HG02870 (cell line): ENCODE measurements around the gene GSG1L.

Experiments
- ATAC-seq: cut with Tn5 transposase; IDR thresholded peaks from one replicate; pipeline ENCODE4 v1.9.1; 2021; ENCODE audit warnings: mild to moderate bottlenecking, moderate library complexity; ENCODE audit not compliant: unreplicated experiment

The GSG1L gene

GRCh38 chr16:27799896-27800295, 263.6 kb downstream of the GSG1L start:
- ATAC-seq, result no peak

- ATAC-seq, result no peak
Measured at GRCh38 chr16:27798241-27798640, 265.3 kb downstream of the GSG1L start.

GRCh38 chr16:27795992-27796614, 267.4 kb downstream of the GSG1L start:
- no peak for ATAC-seq

GRCh38 chr16:27793249-27793622, 270.3 kb downstream of the GSG1L start:
- ATAC-seq, result no peak

- ATAC-seq, result no peak
Measured at GRCh38 chr16:27792486-27793248, 270.8 kb downstream of the GSG1L start.

- ATAC-seq, result no peak
Measured at GRCh38 chr16:27791404-27791719, 272.2 kb downstream of the GSG1L start.

- ATAC-seq, result no peak
Measured at GRCh38 chr16:27790546-27791403, 272.7 kb downstream of the GSG1L start.

- ATAC-seq, result no peak
Measured at GRCh38 chr16:27789595-27790241, 273.8 kb downstream of the GSG1L start.

GRCh38 chr16:27789150-27789549, 274.4 kb downstream of the GSG1L start:
- ATAC-seq, result no peak

GRCh38 chr16:27787665-27788064, 275.8 kb downstream of the GSG1L start:
- no peak for ATAC-seq

GRCh38 chr16:27786923-27787625, 276.4 kb downstream of the GSG1L start:
- ATAC-seq, result no peak

- ATAC-seq, result no peak
Measured at GRCh38 chr16:27786221-27786922, 277.1 kb downstream of the GSG1L start.

- no peak for ATAC-seq
Measured at GRCh38 chr16:27785307-27785678, 278.2 kb downstream of the GSG1L start.

GRCh38 chr16:27784351-27785306, 278.9 kb downstream of the GSG1L start:
- no peak for ATAC-seq

GRCh38 chr16:27781981-27782880, 281.3 kb downstream of the GSG1L start:
- ATAC-seq, result no peak

- no peak for ATAC-seq
Measured at GRCh38 chr16:27781195-27781524, 282.4 kb downstream of the GSG1L start.

- no peak for ATAC-seq
Measured at GRCh38 chr16:27780468-27781194, 282.9 kb downstream of the GSG1L start.
